ENCODE measurements around the gene SACS. TPM values are rescaled to one million over a fixed set of nuclear protein-coding genes. Genes with fewer than 3 reads are reported as not detected.

The SACS gene
- total RNA-seq, 1 donor from 2014 or later = 9.4 TPM

- TF ChIP-seq, protein P1, sequence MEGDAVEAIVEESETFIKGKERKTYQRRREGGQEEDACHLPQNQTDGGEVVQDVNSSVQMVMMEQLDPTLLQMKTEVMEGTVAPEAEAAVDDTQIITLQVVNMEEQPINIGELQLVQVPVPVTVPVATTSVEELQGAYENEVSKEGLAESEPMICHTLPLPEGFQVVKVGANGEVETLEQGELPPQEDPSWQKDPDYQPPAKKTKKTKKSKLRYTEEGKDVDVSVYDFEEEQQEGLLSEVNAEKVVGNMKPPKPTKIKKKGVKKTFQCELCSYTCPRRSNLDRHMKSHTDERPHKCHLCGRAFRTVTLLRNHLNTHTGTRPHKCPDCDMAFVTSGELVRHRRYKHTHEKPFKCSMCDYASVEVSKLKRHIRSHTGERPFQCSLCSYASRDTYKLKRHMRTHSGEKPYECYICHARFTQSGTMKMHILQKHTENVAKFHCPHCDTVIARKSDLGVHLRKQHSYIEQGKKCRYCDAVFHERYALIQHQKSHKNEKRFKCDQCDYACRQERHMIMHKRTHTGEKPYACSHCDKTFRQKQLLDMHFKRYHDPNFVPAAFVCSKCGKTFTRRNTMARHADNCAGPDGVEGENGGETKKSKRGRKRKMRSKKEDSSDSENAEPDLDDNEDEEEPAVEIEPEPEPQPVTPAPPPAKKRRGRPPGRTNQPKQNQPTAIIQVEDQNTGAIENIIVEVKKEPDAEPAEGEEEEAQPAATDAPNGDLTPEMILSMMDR (IDR thresholded peaks at IDR 0.05; ENCODE audit: borderline replicate concordance) = no peak
- intact Hi-C loops (cut with micrococcal nuclease) = no loop called here
- DNase-seq = no peak
- no peaks in the 10 kb centered on the region for H3K9me3 ChIP-seq (replicated peaks)
- H3K27ac ChIP-seq (replicated peaks) = no peak overlapping the region
- peaks cover 14% of the 10 kb centered on the region for H3K4me1 ChIP-seq
- no peaks in the 10 kb centered on the region for H3K27me3 ChIP-seq (ENCODE audit: low read depth)
- no peak overlapping the region for H3K4me3 ChIP-seq
- peaks cover 76% of the 10 kb centered on the region for H3K36me3 ChIP-seq
These were observed 67.8 kb downstream of the SACS start for GRCh38 chr13:23365652-23366051.

- H3K27ac ChIP-seq (replicated peaks) = no peak overlapping the region
- H3K9me3 ChIP-seq (replicated peaks) = no peaks in the 10 kb centered on the region
- no peak for DNase-seq
- no peaks in the 10 kb centered on the region for H3K27me3 ChIP-seq (ENCODE audit: low read depth)
- TF ChIP-seq, protein P1 (IDR thresholded peaks at IDR 0.05; ENCODE audit: borderline replicate concordance) = no peak
- H3K36me3 ChIP-seq = peaks cover 61% of the 10 kb centered on the region
- H3K4me3 ChIP-seq = no peak overlapping the region
- intact Hi-C loops (cut with micrococcal nuclease) = no loop called here
- peaks cover 18% of the 10 kb centered on the region for H3K4me1 ChIP-seq
These were observed 73.6 kb downstream of the SACS start for GRCh38 chr13:23359882-23360281.

GRCh38 chr13:23357349-23357748, 76.2 kb downstream of the SACS start:
- no peak overlapping the region for H3K4me3 ChIP-seq
- no peak for DNase-seq
- H3K9me3 ChIP-seq (replicated peaks) = no peaks in the 10 kb centered on the region
- TF ChIP-seq, protein P1 (IDR thresholded peaks at IDR 0.05; ENCODE audit: borderline replicate concordance) = no peak
- H3K36me3 ChIP-seq = peaks cover 45% of the 10 kb centered on the region
- H3K27ac ChIP-seq (replicated peaks) = no peak overlapping the region
- H3K27me3 ChIP-seq (ENCODE audit: low read depth) = no peaks in the 10 kb centered on the region
- H3K4me1 ChIP-seq = peaks cover 16% of the 10 kb centered on the region
- intact Hi-C loops (cut with micrococcal nuclease) = no loop called here

DNA sequence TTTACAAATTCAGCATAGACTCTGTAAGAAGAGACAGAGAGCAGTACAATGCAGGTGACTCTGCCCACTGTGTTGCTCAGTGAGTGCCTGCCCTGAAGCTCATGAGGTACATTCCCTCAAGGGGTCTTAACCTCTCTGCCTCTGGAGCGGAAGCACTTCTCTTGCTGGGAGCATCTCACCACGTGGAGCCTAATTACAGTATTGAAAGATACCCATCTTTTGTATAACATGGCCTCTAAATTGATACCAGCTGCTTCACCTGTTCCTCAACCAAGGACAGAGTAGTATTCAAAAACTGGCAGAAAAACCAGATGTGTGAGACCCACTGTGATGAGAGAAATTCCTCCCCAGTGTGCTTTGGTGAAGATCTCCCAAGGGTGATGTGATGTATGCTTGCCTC, 77.1 kb downstream of the SACS start:
- H3K27me3 ChIP-seq (ENCODE audit: low read depth) = no peaks in the 10 kb centered on the region
- no peak overlapping the region for H3K4me3 ChIP-seq
- H3K4me1 ChIP-seq = peaks cover 6% of the 10 kb centered on the region
- intact Hi-C loops (cut with micrococcal nuclease) = no loop called here
- TF ChIP-seq, protein P1 (IDR thresholded peaks at IDR 0.05; ENCODE audit: borderline replicate concordance) = no peak
- H3K9me3 ChIP-seq (replicated peaks) = no peaks in the 10 kb centered on the region
- DNase-seq = no peak
- no peak overlapping the region for H3K27ac ChIP-seq (replicated peaks)
- peaks cover 45% of the 10 kb centered on the region for H3K36me3 ChIP-seq

DNA sequence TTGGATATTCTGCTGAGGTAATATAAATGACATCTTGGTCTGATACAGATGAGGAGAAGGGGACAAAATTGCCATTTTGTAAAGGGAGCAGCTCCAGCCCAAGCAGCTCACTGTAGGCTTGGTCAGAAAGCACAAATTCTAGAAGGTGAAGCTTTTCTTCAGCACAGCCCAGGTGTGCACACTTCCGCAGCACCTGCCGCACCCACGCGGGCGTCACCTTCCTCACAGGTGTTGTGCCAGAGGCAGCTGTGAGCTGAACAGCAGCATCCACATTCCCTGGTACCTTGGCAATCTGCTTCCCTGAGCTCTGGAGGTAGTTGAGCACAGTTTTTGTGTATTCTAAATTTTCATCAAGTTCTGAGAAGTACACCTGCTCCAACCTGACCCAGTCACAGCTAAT, 79.0 kb downstream of the SACS start:
- H3K4me1 ChIP-seq = peaks cover 11% of the 10 kb centered on the region
- H3K36me3 ChIP-seq = peaks cover 54% of the 10 kb centered on the region
- H3K27ac ChIP-seq (replicated peaks) = no peak overlapping the region
- no peak overlapping the region for H3K4me3 ChIP-seq
- no peaks in the 10 kb centered on the region for H3K9me3 ChIP-seq (replicated peaks)
- intact Hi-C loops (cut with micrococcal nuclease) = no loop called here
- no peaks in the 10 kb centered on the region for H3K27me3 ChIP-seq (ENCODE audit: low read depth)
- TF ChIP-seq, protein P1 (IDR thresholded peaks at IDR 0.05; ENCODE audit: borderline replicate concordance) = no peak
- DNase-seq = no peak

DNA sequence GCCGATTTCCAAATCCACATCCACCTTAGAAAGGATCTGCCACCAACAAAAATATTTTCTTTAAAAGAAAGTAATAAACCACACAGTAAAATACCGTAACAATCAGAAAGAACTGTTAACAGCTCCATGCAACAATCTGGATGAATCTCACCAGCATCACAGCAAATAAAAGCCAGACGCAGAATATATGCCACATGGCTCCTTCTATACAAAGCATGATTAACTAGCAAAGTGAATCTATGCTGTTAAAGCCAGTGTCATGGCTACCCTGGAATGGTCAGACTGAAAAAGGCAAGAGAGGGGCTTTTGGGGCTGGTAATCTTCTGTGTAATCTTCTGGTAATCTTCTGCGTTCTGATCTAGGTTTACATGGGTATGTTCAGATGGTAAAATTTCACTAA, 81.3 kb downstream of the SACS start:
- no peak for DNase-seq
- TF ChIP-seq, protein P1 (IDR thresholded peaks at IDR 0.05; ENCODE audit: borderline replicate concordance) = no peak
- H3K9me3 ChIP-seq (replicated peaks) = no peaks in the 10 kb centered on the region
- peaks cover 21% of the 10 kb centered on the region for H3K4me1 ChIP-seq
- H3K4me3 ChIP-seq = no peak overlapping the region
- intact Hi-C loops (cut with micrococcal nuclease) = no loop called here
- H3K27ac ChIP-seq (replicated peaks) = no peak overlapping the region
- H3K27me3 ChIP-seq (ENCODE audit: low read depth) = no peaks in the 10 kb centered on the region
- peaks cover 41% of the 10 kb centered on the region for H3K36me3 ChIP-seq

Measured in left ventricle myocardium inferior (tissue), 1 donor.